Activated B cell treated with CpG ODN at 0.5 μM for 24 hours (primary cell): ENCODE results near the gene HLA-DRA. TPM values are rescaled to one million over a fixed set of nuclear protein-coding genes. Genes with fewer than 3 reads are reported as not detected.

ENCODE experiments used
- ATAC-seq: fragments of 200-7000 bp; cut with Tn5 transposase; one replicate; pipeline ENCODE4 v1.10.0; 2021; ENCODE audit warnings: low read depth, mild to moderate bottlenecking, moderate library complexity
- CTCF ChIA-PET: fragments of 350-600 bp; sonication (Branson Sonifier 250); formaldehyde crosslinking; loops from one replicate; lab custom pipeline; 2021; ENCODE audit warnings: antibody characterized with exemption; lab: Charles Lee
- POLR2A ChIA-PET: fragments of 350-600 bp; sonication (Branson Sonifier 250); formaldehyde crosslinking; loops from one replicate; lab custom pipeline; 2021; ENCODE audit warnings: antibody characterized with exemption; lab: Charles Lee
- DNase-seq: peaks from one replicate; pipeline ENCODE4 v3.0.0; 2022
- H3K27ac Mint-ChIP-seq: one replicate; pipeline ENCODE4 v1.8.0; 2020; ENCODE audit warnings: mixed read lengths
- H3K27me3 Mint-ChIP-seq: one replicate; pipeline ENCODE4 v1.8.0; 2021; ENCODE audit warnings: mixed read lengths
- H3K36me3 Mint-ChIP-seq: one replicate; pipeline ENCODE4 v1.8.0; 2021; ENCODE audit warnings: low read depth, mixed read lengths
- H3K4me1 Mint-ChIP-seq: one replicate; pipeline ENCODE4 v1.8.0; 2021; ENCODE audit warnings: mixed read lengths
- H3K4me3 Mint-ChIP-seq: one replicate; pipeline ENCODE4 v1.8.0; 2020; ENCODE audit warnings: mild to moderate bottlenecking, mixed read lengths
- H3K9me3 Mint-ChIP-seq: one replicate; pipeline ENCODE4 v1.8.0; 2020; ENCODE audit warnings: mixed read lengths
- intact Hi-C: fragments of 100-400 bp; cut with micrococcal nuclease; formaldehyde crosslinking; loops from one replicate; pipeline ENCODE4 v1.15.1; 2024
- total RNA-seq: library from RNA; stranded (reverse); gene quantifications from 2 replicates; pipeline ENCODE4 v1.2.3, GENCODE V29; 2022
- TF ChIP-seq, protein P1 (sequence below): fragments of 200-600 bp; IDR thresholded peaks from one replicate; pipeline ENCODE4 v1.8.0; 2022; ENCODE audit warnings: antibody characterized with exemption, mild to moderate bottlenecking

HLA-DRA gene
- total RNA-seq, 1 donor from 2014 or later: 2,835 TPM

GRCh38 chr6:32397252-32397920 is 42.3 kb upstream of the HLA-DRA start:
- intact Hi-C loops: loop anchor here (1.0 kb wide), 1 partner anchor 16 kb away; no protein-coding TSS in a partner anchor
- peak overlapping the region; percentile 81 for H3K27ac Mint-ChIP-seq
- peaks cover 18% of the 10 kb centered on the region for H3K4me1 Mint-ChIP-seq
- H3K4me3 Mint-ChIP-seq: peak overlapping the region; percentile 66
- CTCF ChIA-PET: interaction anchor here (1.3 to 3.3 kb wide), 2 partner anchors 16 to 21 kb away, joined by 3 to 13 read pairs; no protein-coding TSS in a partner anchor
- ATAC-seq: peak; percentile 90
- POLR2A ChIA-PET: interaction anchor here (1.0 to 1.5 kb wide), 4 partner anchors 126 to 207 kb away, joined by 3 to 9 read pairs (median 4); no protein-coding TSS in a partner anchor
- H3K36me3 Mint-ChIP-seq: no peaks in the 10 kb centered on the region
- TF ChIP-seq, protein P1, sequence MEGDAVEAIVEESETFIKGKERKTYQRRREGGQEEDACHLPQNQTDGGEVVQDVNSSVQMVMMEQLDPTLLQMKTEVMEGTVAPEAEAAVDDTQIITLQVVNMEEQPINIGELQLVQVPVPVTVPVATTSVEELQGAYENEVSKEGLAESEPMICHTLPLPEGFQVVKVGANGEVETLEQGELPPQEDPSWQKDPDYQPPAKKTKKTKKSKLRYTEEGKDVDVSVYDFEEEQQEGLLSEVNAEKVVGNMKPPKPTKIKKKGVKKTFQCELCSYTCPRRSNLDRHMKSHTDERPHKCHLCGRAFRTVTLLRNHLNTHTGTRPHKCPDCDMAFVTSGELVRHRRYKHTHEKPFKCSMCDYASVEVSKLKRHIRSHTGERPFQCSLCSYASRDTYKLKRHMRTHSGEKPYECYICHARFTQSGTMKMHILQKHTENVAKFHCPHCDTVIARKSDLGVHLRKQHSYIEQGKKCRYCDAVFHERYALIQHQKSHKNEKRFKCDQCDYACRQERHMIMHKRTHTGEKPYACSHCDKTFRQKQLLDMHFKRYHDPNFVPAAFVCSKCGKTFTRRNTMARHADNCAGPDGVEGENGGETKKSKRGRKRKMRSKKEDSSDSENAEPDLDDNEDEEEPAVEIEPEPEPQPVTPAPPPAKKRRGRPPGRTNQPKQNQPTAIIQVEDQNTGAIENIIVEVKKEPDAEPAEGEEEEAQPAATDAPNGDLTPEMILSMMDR: no peak
- no peak for DNase-seq
- H3K9me3 Mint-ChIP-seq: no peaks in the 10 kb centered on the region
- H3K27me3 Mint-ChIP-seq: no peaks in the 10 kb centered on the region

- no peaks in the 10 kb centered on the region for H3K9me3 Mint-ChIP-seq
- peaks cover 16% of the 10 kb centered on the region for H3K4me1 Mint-ChIP-seq
- H3K27me3 Mint-ChIP-seq: peaks cover 2% of the 10 kb centered on the region
- TF ChIP-seq, protein P1: no peak
- ChIA-PET CTCF (interaction anchor here (1.1 to 2.0 kb wide), 4 partner anchors 11 to 156 kb away, joined by 3 to 11 read pairs (median 8); no protein-coding TSS in a partner anchor), POLR2A (interaction anchor here (0.8 to 1.5 kb wide), 2 partner anchors 437 to 570 kb away, joined by 3 read pairs; partner anchors contain the start of gene TAP2)
- H3K36me3 Mint-ChIP-seq: no peaks in the 10 kb centered on the region
- DNase-seq: no peak
- H3K27ac Mint-ChIP-seq: no peak overlapping the region
- intact Hi-C loops: no loop called here
- no peak for ATAC-seq
- H3K4me3 Mint-ChIP-seq: no peak overlapping the region
These were observed 38.3 kb upstream of the HLA-DRA start for GRCh38 chr6:32401284-32401963.

- Mint-ChIP-seq H3K9me3 (no peaks in the 10 kb centered on the region), H3K4me1 (peaks cover 9% of the 10 kb centered on the region), H3K4me3 (no peak overlapping the region), H3K27me3 (peaks cover 2% of the 10 kb centered on the region), H3K36me3 (no peaks in the 10 kb centered on the region), H3K27ac (no peak overlapping the region)
- DNase-seq (no peak), ATAC-seq (no peak)
- TF ChIP-seq, protein P1: no peak
- intact Hi-C loops: no loop called here
- ChIA-PET POLR2A (no interaction called here), CTCF (interaction anchor here (1.6 to 2.0 kb wide), 2 partner anchors 10 to 156 kb away, joined by 3 to 11 read pairs; no protein-coding TSS in a partner anchor)
These were observed 36.9 kb upstream of the HLA-DRA start for GRCh38 chr6:32402812-32403211.

- no peaks in the 10 kb centered on the region for H3K36me3 Mint-ChIP-seq
- POLR2A ChIA-PET: interaction anchor here (0.6 kb wide), 1 partner anchor 307 kb away, joined by 5 read pairs; no protein-coding TSS in a partner anchor
- intact Hi-C loops: loop anchor here (5.0 kb wide), 1 partner anchor 582 kb away; no protein-coding TSS in a partner anchor
- H3K4me3 Mint-ChIP-seq: no peak overlapping the region
- no peak overlapping the region for H3K27ac Mint-ChIP-seq
- H3K9me3 Mint-ChIP-seq: no peaks in the 10 kb centered on the region
- TF ChIP-seq, protein P1: no peak
- ATAC-seq: no peak
- CTCF ChIA-PET: interaction anchor here (0.8 to 1.1 kb wide), 3 partner anchors 11 to 380 kb away, joined by 3 to 4 read pairs (median 3); no protein-coding TSS in a partner anchor
- no peak for DNase-seq
- H3K4me1 Mint-ChIP-seq: peaks cover 4% of the 10 kb centered on the region
- peaks cover 2% of the 10 kb centered on the region for H3K27me3 Mint-ChIP-seq
These were observed 34.0 kb upstream of the HLA-DRA start for GRCh38 chr6:32405656-32406055.
